ENCODE measurements around the gene CORO2A.

DNA sequence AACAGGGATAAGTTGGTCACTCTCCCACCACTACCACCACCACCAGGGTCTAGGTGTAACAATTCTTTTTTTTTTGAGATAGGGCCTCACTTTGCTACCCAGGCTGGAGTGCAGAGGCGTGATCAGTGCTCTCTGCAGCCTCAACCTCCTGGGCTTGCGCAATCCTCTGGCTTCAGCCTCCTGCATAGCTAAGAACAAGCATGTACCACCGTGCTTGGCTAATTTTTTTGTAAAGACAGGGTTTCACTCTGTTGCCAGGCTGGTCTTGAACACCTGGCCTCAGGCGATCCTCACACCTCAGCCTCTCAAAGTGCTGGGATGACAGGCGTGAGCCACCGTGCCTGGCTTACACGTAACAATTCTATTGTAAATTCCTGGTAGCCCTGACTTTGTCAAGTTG, 27.5 kb downstream of the CORO2A start:
- TF ChIP-seq CTCF (IDR thresholded peaks at IDR 0.05) (no peak), POLR2A (IDR thresholded peaks at IDR 0.05) (no peak)

All from ovary (tissue), 3 donors.